ENCODE measurements around the gene SCN8A. TPM values are rescaled to one million over a fixed set of nuclear protein-coding genes. Genes with fewer than 3 reads are reported as not detected.

SCN8A gene
- total and polyA plus RNA-seq, 2 experiments from 2014 or later: 4.6 to 23.9 TPM

GRCh38 chr12:51811203-51812202 lies 220.5 kb downstream of the SCN8A start:
- H3F3A ChIP-seq (replicated peaks; ENCODE audit: low read depth): peaks cover 13% of the 10 kb centered on the region; the same call in 1 of the 2 replicates
- no peaks in the 10 kb centered on the region for H3K36me3 ChIP-seq (ENCODE audit: insufficient read depth)
- H3K27me3 Mint-ChIP-seq (ENCODE audit: insufficient read depth, low read depth, poor library complexity): peaks cover 23% of the 10 kb centered on the region
- no peak for TF ChIP-seq EZH2phosphoT487 (IDR thresholded peaks at IDR 0.05; ENCODE audit: unreplicated experiment)
- no peak for TF ChIP-seq ZNF462 (CRISPR knock-in tag; IDR thresholded peaks at IDR 0.05)
- TF ChIP-seq CTCF (conservative IDR thresholded peaks at IDR 0.05; ENCODE audit: low read depth in 2 of 2): no peak
- TF ChIP-seq EZH2 (IDR thresholded peaks at IDR 0.05; ENCODE audit: low read depth, unreplicated experiment): no peak
- TF ChIP-seq ETS1 (IDR thresholded peaks at IDR 0.05): no peak
- no peak for TF ChIP-seq NANOG (IDR thresholded peaks at IDR 0.05; ENCODE audit: borderline replicate concordance)
- TF ChIP-seq ZNF114 (CRISPR knock-in tag; IDR thresholded peaks at IDR 0.05): no peak
- TF ChIP-seq ZNF331 (CRISPR knock-in tag; IDR thresholded peaks at IDR 0.05; ENCODE audit: low read depth): no peak
- TF ChIP-seq STAT1 (IDR thresholded peaks at IDR 0.05; ENCODE audit: unreplicated experiment): no peak
- TF ChIP-seq CREB1 (CRISPR knock-in tag; IDR thresholded peaks at IDR 0.05; ENCODE audit: low read depth): no peak
- no peak for TF ChIP-seq REST (IDR thresholded peaks at IDR 0.05; ENCODE audit: unreplicated experiment)
- no peak for TF ChIP-seq POLR2AphosphoS5 (IDR thresholded peaks at IDR 0.05; ENCODE audit: low read depth)
- no peak for TF ChIP-seq JUNB (IDR thresholded peaks at IDR 0.05; ENCODE audit: unreplicated experiment)
- H3K27ac Mint-ChIP-seq: no peak overlapping the region
- H3K9me2 ChIP-seq (ENCODE audit: insufficient read depth): no peaks in the 10 kb centered on the region
- peaks cover 18% of the 10 kb centered on the region for H3K4me1 Mint-ChIP-seq
- H4K20me1 ChIP-seq (replicated peaks; ENCODE audit: insufficient read depth): no peaks in the 10 kb centered on the region
- DNase-seq (ENCODE audit: low spot score) (no peak), ATAC-seq (no peak)
- H2AFZ ChIP-seq: no peak overlapping the region
- H3K9me3 Mint-ChIP-seq: no peaks in the 10 kb centered on the region; the same call in 2 of the 3 replicates
- H3K36me3 Mint-ChIP-seq (ENCODE audit: low read depth): no peaks in the 10 kb centered on the region; the same call in 2 of the 3 replicates
- peaks cover 9% of the 10 kb centered on the region for H3K4me1 ChIP-seq (ENCODE audit: insufficient read depth)
- no peak overlapping the region for H3K4me2 ChIP-seq
- H3K27me3 ChIP-seq (ENCODE audit: insufficient read depth): peaks cover 39% of the 10 kb centered on the region
- peak overlapping the region; percentile 42; the same call in 1 of the 2 replicates for H3K27ac ChIP-seq (ENCODE audit: low read depth)
- no peak overlapping the region for H3K4me3 Mint-ChIP-seq
- no peak overlapping the region for H3K4me3 ChIP-seq
- H3K79me2 ChIP-seq (replicated peaks; ENCODE audit: insufficient read depth): no peaks in the 10 kb centered on the region

All from GM23338 (cell line).